AG09309 (cell line): ENCODE measurements around the gene ANO6.

Experiments used
- DNase-seq: peaks from one replicate; pipeline ENCODE4 v3.0.0-alpha.2; 2010; ENCODE audit warnings: low read depth
- H3K4me3 ChIP-seq: 2 replicates; pipeline ENCODE4 v1.5.1; 2011; ENCODE audit warnings: mild to moderate bottlenecking, low read depth, low read length, moderate library complexity; ENCODE audit not compliant: control insufficient read depth
- CTCF ChIP-seq: IDR thresholded peaks from 2 replicates; pipeline ENCODE4 v1.5.1; 2011; ENCODE audit warnings: mild to moderate bottlenecking, low read depth, low read length, inconsistent platforms; ENCODE audit not compliant: insufficient read depth, control insufficient read depth; ENCODE audit errors: missing control alignments

Gene ANO6

GRCh38 chr12:45246236-45246635, 30.3 kb downstream of the ANO6 start:
- DNase-seq = no peak
- H3K4me3 ChIP-seq = no peak overlapping the region
- no peak for TF ChIP-seq CTCF

GRCh38 chr12:45247589-45247988, 31.7 kb downstream of the ANO6 start:
- no peak for TF ChIP-seq CTCF
- no peak for DNase-seq
- no peak overlapping the region for H3K4me3 ChIP-seq

GRCh38 chr12:45248095-45248494, 32.2 kb downstream of the ANO6 start:
- no peak overlapping the region for H3K4me3 ChIP-seq
- TF ChIP-seq CTCF = no peak
- DNase-seq = no peak

- DNase-seq = no peak
- no peak overlapping the region for H3K4me3 ChIP-seq
- TF ChIP-seq CTCF = no peak
These were observed 38.4 kb downstream of the ANO6 start for GRCh38 chr12:45254254-45254653.

- no peak overlapping the region for H3K4me3 ChIP-seq
- no peak for DNase-seq
- TF ChIP-seq CTCF = no peak
These were observed 40.8 kb downstream of the ANO6 start for GRCh38 chr12:45256721-45257120.

- no peak for TF ChIP-seq CTCF
- no peak overlapping the region for H3K4me3 ChIP-seq
- DNase-seq = no peak
These were observed 41.5 kb downstream of the ANO6 start for GRCh38 chr12:45257185-45257930.
